Measurements from ENCODE around the gene MYO6. TPM values are rescaled to one million over a fixed set of nuclear protein-coding genes. Genes with fewer than 3 reads are reported as not detected.

Gene MYO6
- polyA plus RNA-seq, 1 of the 3 experiments (the other 2 are of a cell fraction) = 6.2 TPM

DNA sequence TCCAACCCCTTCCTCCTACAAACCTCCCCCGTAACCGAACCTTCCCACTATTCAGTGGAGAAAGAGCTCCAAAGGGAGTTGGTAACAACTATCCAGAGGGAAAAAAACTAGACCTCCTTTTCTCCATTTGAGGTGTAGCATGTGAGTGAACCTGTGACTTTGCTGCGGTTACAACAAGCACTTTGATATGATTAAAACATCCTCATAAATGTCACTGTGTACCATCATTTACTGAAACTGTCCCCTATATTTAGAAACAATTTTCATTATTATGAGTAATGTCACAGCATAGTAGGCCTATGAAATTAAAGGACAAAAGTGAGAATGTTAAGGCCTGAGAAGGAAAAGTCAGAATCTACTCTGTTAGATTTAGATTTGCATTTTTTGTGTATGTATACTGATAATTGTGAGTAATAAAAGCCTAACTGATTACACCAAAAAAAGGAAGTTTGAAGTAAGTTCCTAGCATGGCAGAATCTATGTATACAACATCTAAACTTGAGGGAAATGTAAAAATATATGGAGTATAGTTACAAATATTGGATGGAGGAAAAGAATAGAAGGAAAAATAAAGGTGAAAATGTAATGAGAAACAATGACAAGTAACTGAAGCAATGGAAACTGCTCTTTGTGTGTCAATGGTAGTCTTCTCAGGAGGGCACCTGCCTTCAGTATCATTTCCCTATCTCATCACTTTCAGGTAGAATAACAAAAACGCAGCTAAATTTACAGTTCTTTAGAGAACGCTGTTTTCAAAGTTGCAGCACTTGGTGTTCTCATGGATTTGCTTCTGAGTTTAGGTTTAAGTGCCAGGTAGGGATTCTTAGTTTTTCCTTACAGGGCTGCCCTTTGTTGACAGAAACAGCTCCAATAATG is 177.5 kb downstream of the MYO6 start:
- CTCF ChIA-PET = interaction anchor here (0.8 to 1.4 kb wide), 4 partner anchors 15 to 950 kb away, joined by 3 to 6 read pairs (median 3); no protein-coding TSS in a partner anchor
- TF ChIP-seq RFX5 (IDR thresholded peaks at IDR 0.05; ENCODE audit: low read length) (no peak), FOXM1 (IDR thresholded peaks at IDR 0.05; ENCODE audit: low read depth) (no peak)
- Histone ChIP-seq H3K9me3 (no peaks in the 10 kb centered on the region), H4K20me1 (ENCODE audit: insufficient read depth) (no peaks in the 10 kb centered on the region), H3K36me3 (replicated peaks in 1 of 2; ENCODE audit: control insufficient read depth in 1 of 2, insufficient read depth in 2 of 2, low read length in 1 of 2) (no peaks in the 10 kb centered on the region), H3K4me3 (ENCODE audit: low read depth in 2 of 2, low read length in 1 of 2) (no peak overlapping the region), H3K4me1 (ENCODE audit: control insufficient read depth in 1 of 2, insufficient read depth in 2 of 2, low read depth in 1 of 2, low read length in 1 of 2) (no peaks in the 10 kb centered on the region), H3K27me3 (ENCODE audit: insufficient read depth) (no peaks in the 10 kb centered on the region), H2AFZ (ENCODE audit: low read depth) (no peak overlapping the region), H3K27ac (ENCODE audit: low read depth in 2 of 2, low read length in 1 of 2) (no peak overlapping the region), H3K4me2 (no peak overlapping the region), H3F3A (replicated peaks; ENCODE audit: insufficient read depth) (no peaks in the 10 kb centered on the region), H3K9ac (no peak overlapping the region), H3K9me2 (no peaks in the 10 kb centered on the region), H3K79me2 (ENCODE audit: insufficient read depth) (no peaks in the 10 kb centered on the region)
- POLR2A ChIA-PET = no interaction called here
- DNase-seq = no peak
- WGBS (ENCODE audit: low lambda C conversion rate) = 86% methylated on average over 5 of the region's 5 CpGs

DNA sequence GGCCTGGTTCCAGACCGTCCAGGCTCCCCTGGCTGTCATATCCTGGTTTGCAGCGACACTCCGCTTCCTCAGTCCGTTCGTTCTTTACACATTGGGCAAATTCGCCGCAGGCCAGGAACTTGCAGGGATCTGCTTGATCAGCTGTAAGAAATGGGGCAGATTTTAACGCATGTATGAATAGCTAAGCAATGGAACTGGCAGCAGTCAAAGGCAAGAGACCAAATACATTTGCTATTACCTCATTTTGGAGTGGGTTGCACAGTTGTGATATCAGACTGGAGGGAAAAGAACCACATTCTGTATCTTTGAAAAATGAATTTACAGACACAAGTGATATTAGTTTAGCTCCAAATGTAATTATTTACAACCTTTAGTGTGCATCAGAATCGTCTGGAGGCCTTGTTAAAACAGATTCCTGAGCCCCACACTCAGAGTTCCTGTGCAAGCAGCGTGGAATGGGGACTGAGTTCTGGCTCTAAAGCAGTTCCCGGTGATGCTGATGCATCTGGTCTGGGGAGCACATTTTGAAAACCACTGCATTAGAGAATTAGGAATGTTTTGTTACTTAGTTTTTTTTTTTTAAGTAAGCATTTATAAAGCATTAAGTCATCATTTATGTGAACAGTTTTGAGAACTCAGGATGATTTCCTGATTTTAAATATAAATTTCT is 182.1 kb downstream of the MYO6 start:
- DNase-seq = no peak
- H3K27me3 ChIP-seq (ENCODE audit: insufficient read depth) = no peaks in the 10 kb centered on the region
- H3F3A ChIP-seq (replicated peaks; ENCODE audit: insufficient read depth) = no peaks in the 10 kb centered on the region
- no peaks in the 10 kb centered on the region for H3K9me2 ChIP-seq
- no peak for TF ChIP-seq FOXM1 (IDR thresholded peaks at IDR 0.05; ENCODE audit: low read depth)
- TF ChIP-seq, protein P1, sequence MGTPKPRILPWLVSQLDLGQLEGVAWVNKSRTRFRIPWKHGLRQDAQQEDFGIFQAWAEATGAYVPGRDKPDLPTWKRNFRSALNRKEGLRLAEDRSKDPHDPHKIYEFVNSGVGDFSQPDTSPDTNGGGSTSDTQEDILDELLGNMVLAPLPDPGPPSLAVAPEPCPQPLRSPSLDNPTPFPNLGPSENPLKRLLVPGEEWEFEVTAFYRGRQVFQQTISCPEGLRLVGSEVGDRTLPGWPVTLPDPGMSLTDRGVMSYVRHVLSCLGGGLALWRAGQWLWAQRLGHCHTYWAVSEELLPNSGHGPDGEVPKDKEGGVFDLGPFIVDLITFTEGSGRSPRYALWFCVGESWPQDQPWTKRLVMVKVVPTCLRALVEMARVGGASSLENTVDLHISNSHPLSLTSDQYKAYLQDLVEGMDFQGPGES (IDR thresholded peaks at IDR 0.05; ENCODE audit: low read depth, low read length) = no peak
- no peak for TF ChIP-seq SMC3 (IDR thresholded peaks at IDR 0.05; ENCODE audit: low read depth, low read length)
- no peak for TF ChIP-seq RAD21 (IDR thresholded peaks at IDR 0.05; ENCODE audit: low read length)
- TF ChIP-seq, protein P2, sequence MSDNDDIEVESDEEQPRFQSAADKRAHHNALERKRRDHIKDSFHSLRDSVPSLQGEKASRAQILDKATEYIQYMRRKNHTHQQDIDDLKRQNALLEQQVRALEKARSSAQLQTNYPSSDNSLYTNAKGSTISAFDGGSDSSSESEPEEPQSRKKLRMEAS (IDR thresholded peaks at IDR 0.05; ENCODE audit: low read depth) = no peak
- TF ChIP-seq SIN3A (IDR thresholded peaks at IDR 0.05; ENCODE audit: borderline replicate concordance, low read depth, low read length) = no peak
- no peak for TF ChIP-seq EP300 (IDR thresholded peaks at IDR 0.05; ENCODE audit: borderline replicate concordance in 1 of 2, low read depth in 1 of 2, low read length in 1 of 2)
- no peak for TF ChIP-seq FOXJ3 (CRISPR knock-in tag; IDR thresholded peaks at IDR 0.05)
- TF ChIP-seq GABPA (IDR thresholded peaks at IDR 0.05; ENCODE audit: low read depth) = no peak
- TF ChIP-seq, protein P3, sequence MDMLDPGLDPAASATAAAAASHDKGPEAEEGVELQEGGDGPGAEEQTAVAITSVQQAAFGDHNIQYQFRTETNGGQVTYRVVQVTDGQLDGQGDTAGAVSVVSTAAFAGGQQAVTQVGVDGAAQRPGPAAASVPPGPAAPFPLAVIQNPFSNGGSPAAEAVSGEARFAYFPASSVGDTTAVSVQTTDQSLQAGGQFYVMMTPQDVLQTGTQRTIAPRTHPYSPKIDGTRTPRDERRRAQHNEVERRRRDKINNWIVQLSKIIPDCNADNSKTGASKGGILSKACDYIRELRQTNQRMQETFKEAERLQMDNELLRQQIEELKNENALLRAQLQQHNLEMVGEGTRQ (IDR thresholded peaks at IDR 0.05; ENCODE audit: borderline replicate concordance, low read depth, low read length) = no peak
- no peak for TF ChIP-seq NFIC (IDR thresholded peaks at IDR 0.05; ENCODE audit: borderline replicate concordance)
- no peak for TF ChIP-seq ELF1 (IDR thresholded peaks at IDR 0.05)
- TF ChIP-seq, protein P4, sequence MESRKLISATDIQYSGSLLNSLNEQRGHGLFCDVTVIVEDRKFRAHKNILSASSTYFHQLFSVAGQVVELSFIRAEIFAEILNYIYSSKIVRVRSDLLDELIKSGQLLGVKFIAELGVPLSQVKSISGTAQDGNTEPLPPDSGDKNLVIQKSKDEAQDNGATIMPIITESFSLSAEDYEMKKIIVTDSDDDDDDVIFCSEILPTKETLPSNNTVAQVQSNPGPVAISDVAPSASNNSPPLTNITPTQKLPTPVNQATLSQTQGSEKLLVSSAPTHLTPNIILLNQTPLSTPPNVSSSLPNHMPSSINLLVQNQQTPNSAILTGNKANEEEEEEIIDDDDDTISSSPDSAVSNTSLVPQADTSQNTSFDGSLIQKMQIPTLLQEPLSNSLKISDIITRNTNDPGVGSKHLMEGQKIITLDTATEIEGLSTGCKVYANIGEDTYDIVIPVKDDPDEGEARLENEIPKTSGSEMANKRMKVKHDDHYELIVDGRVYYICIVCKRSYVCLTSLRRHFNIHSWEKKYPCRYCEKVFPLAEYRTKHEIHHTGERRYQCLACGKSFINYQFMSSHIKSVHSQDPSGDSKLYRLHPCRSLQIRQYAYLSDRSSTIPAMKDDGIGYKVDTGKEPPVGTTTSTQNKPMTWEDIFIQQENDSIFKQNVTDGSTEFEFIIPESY (IDR thresholded peaks at IDR 0.05; ENCODE audit: borderline replicate concordance, low read depth) = no peak
- no peak for TF ChIP-seq TCF12 (IDR thresholded peaks at IDR 0.05)
- TF ChIP-seq YY1 (IDR thresholded peaks at IDR 0.05; ENCODE audit: low read depth) = no peak
- TF ChIP-seq RFX5 (IDR thresholded peaks at IDR 0.05; ENCODE audit: low read length) = no peak
- 77% methylated on average over 11 of the region's 11 CpGs for WGBS (ENCODE audit: low lambda C conversion rate)
- H3K4me2 ChIP-seq = no peak overlapping the region
- H3K9me3 ChIP-seq = no peaks in the 10 kb centered on the region
- no peak overlapping the region for H3K4me3 ChIP-seq (ENCODE audit: low read depth in 2 of 2, low read length in 1 of 2)
- H4K20me1 ChIP-seq (ENCODE audit: insufficient read depth) = no peaks in the 10 kb centered on the region
- no peaks in the 10 kb centered on the region for H3K36me3 ChIP-seq (replicated peaks in 1 of 2; ENCODE audit: control insufficient read depth in 1 of 2, insufficient read depth in 2 of 2, low read length in 1 of 2)
- ChIA-PET POLR2A (no interaction called here), CTCF (interaction anchor here (0.7 to 2.0 kb wide), 7 partner anchors 10 to 1526 kb away, joined by 3 to 9 read pairs (median 6); no protein-coding TSS in a partner anchor)
- peaks cover 0 to 9% of the 10 kb centered on the region in 2 experiments; a peak in 1 of 4 replicates for H3K4me1 ChIP-seq (ENCODE audit: control insufficient read depth in 1 of 2, insufficient read depth in 2 of 2, low read depth in 1 of 2, low read length in 1 of 2)
- no peak overlapping the region for H2AFZ ChIP-seq (ENCODE audit: low read depth)
- no peaks in the 10 kb centered on the region for H3K79me2 ChIP-seq (ENCODE audit: insufficient read depth)
- H3K27ac ChIP-seq (ENCODE audit: low read depth in 2 of 2, low read length in 1 of 2) = no peak overlapping the region
- H3K9ac ChIP-seq = no peak overlapping the region
